Peyer's patch (tissue), 4 donors: ENCODE data around the gene GMPS.

Experiments used
- POLR2A ChIP-seq, 2 donors: fragments of 450-650 bp; IDR thresholded peaks; one replicate each; pipeline ENCODE4 v1.5.1; 2017; ENCODE audit warnings: antibody characterized with exemption in 2 of 2, mild to moderate bottlenecking in 2 of 2, moderate library complexity in 2 of 2
- TF ChIP-seq, protein P1 (sequence below), 6 experiments: fragments of 450-650 bp in 4 of 6; fragments of 200-600 bp in 2 of 6; sonication (generic) in 1 of 6; IDR thresholded peaks; one replicate each; pipeline ENCODE4 v1.5.1; 2017 to 2019; ENCODE audit warnings: antibody characterized with exemption in 6 of 6, mild to moderate bottlenecking in 3 of 6, moderate library complexity in 1 of 6

DNA sequence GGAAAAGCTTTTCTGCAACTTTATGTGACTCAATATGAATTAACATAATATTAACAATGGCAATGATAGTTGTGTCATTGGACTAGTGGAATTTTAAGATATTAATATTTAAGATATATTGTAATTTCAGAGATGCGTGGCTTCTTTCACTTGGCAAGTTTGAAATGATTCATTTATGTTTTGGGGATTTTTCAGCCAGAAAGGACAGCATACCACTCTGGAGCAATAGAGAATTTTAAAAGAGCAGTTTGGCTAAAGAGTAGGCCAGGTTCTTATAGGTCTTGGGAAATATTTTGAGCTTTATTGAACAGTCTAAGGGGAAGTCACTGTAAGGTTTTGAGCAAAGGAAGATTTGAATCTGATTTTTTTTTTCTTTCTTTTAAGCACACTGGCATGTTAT, 16.5 kb downstream of the GMPS start:
- TF ChIP-seq, protein P1, sequence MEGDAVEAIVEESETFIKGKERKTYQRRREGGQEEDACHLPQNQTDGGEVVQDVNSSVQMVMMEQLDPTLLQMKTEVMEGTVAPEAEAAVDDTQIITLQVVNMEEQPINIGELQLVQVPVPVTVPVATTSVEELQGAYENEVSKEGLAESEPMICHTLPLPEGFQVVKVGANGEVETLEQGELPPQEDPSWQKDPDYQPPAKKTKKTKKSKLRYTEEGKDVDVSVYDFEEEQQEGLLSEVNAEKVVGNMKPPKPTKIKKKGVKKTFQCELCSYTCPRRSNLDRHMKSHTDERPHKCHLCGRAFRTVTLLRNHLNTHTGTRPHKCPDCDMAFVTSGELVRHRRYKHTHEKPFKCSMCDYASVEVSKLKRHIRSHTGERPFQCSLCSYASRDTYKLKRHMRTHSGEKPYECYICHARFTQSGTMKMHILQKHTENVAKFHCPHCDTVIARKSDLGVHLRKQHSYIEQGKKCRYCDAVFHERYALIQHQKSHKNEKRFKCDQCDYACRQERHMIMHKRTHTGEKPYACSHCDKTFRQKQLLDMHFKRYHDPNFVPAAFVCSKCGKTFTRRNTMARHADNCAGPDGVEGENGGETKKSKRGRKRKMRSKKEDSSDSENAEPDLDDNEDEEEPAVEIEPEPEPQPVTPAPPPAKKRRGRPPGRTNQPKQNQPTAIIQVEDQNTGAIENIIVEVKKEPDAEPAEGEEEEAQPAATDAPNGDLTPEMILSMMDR (IDR thresholded peaks at IDR 0.05): no peak
- no peak for TF ChIP-seq POLR2A (IDR thresholded peaks at IDR 0.05)
